Transverse colon (tissue), 4 donors: ENCODE results near the gene PLB1.

Experiments
- POLR2A ChIP-seq: fragments of 450-650 bp; IDR thresholded peaks from one replicate; pipeline ENCODE4 v1.6.1; 2016; ENCODE audit warnings: antibody characterized with exemption, mild to moderate bottlenecking, moderate library complexity
- POLR2AphosphoS5 ChIP-seq, 3 donors: sonication (generic); formaldehyde crosslinking; IDR thresholded peaks; one replicate each; pipeline ENCODE4 v1.6.1; 2016; ENCODE audit warnings: antibody characterized with exemption in 3 of 3
- TF ChIP-seq, protein P1 (sequence below), 5 experiments: fragments of 200-600 bp in 3 of 5; fragments of 450-650 bp in 2 of 5; sonication (generic) in 3 of 5; IDR thresholded peaks; 1 replicate in 2 of 5; 2 replicates in 3 of 5; pipeline ENCODE4 v1.5.1; 2016 to 2017; ENCODE audit warnings: antibody characterized with exemption in 5 of 5, inconsistent platforms in 3 of 5, mild to moderate bottlenecking in 2 of 5, moderate library complexity in 1 of 5

- TF ChIP-seq, protein P1, sequence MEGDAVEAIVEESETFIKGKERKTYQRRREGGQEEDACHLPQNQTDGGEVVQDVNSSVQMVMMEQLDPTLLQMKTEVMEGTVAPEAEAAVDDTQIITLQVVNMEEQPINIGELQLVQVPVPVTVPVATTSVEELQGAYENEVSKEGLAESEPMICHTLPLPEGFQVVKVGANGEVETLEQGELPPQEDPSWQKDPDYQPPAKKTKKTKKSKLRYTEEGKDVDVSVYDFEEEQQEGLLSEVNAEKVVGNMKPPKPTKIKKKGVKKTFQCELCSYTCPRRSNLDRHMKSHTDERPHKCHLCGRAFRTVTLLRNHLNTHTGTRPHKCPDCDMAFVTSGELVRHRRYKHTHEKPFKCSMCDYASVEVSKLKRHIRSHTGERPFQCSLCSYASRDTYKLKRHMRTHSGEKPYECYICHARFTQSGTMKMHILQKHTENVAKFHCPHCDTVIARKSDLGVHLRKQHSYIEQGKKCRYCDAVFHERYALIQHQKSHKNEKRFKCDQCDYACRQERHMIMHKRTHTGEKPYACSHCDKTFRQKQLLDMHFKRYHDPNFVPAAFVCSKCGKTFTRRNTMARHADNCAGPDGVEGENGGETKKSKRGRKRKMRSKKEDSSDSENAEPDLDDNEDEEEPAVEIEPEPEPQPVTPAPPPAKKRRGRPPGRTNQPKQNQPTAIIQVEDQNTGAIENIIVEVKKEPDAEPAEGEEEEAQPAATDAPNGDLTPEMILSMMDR (IDR thresholded peaks at IDR 0.05), result no peak
- TF ChIP-seq POLR2A, result no peak
- TF ChIP-seq POLR2AphosphoS5 (IDR thresholded peaks at IDR 0.05), result no peak
Observed at GRCh38 chr2:28629910-28630309, 134.1 kb downstream of the PLB1 start.
